Prostate gland (tissue), 2 donors: ENCODE data around the gene TSEN34. TPM values are rescaled to one million over a fixed set of nuclear protein-coding genes. Genes with fewer than 3 reads are reported as not detected.

Experiments used
- DNase-seq: peaks from one replicate; pipeline ENCODE4 v3.0.0-alpha.2; 2019; ENCODE audit warnings: low spot score
- H3K27ac ChIP-seq, 2 donors: fragments of 200-600 bp; sonication (generic); 2 replicates each; pipeline ENCODE4 v1.5.1; 2017 to 2019
- H3K27me3 ChIP-seq: fragments of 200-600 bp; sonication (generic); replicated peaks from 2 replicates; pipeline ENCODE4 v1.5.1; 2019; ENCODE audit not compliant: insufficient read depth
- H3K36me3 ChIP-seq, 2 donors: fragments of 200-600 bp; sonication (generic); 1 replicate in 1 of 2; 2 replicates in 1 of 2; pipeline versions ENCODE4 v1.5.1 to v1.8.1; 2017 to 2019
- H3K4me1 ChIP-seq: fragments of 200-600 bp; sonication (generic); replicated peaks from 2 replicates; pipeline ENCODE4 v1.5.1; 2019
- H3K4me3 ChIP-seq, 2 donors: fragments of 200-600 bp; sonication (generic); 2 replicates each; pipeline ENCODE4 v1.5.1; 2017 to 2019
- H3K9me3 ChIP-seq: fragments of 200-600 bp; sonication (generic); 2 replicates; pipeline ENCODE4 v1.5.1; 2017
- CTCF ChIP-seq, 4 experiments: fragments of 200-600 bp in 2 of 4; fragments of 450-650 bp in 2 of 4; sonication (generic) in 2 of 4; IDR thresholded peaks; 1 replicate in 3 of 4; 2 replicates in 1 of 4; pipeline ENCODE4 v1.5.1; 2016 to 2019; ENCODE audit warnings: antibody characterized with exemption in 4 of 4, mild to moderate bottlenecking in 2 of 4, moderate library complexity in 2 of 4
- POLR2A ChIP-seq: fragments of 450-650 bp; IDR thresholded peaks from one replicate; pipeline ENCODE4 v1.6.1; 2016; ENCODE audit warnings: antibody characterized with exemption, mild to moderate bottlenecking
- POLR2AphosphoS5 ChIP-seq: sonication (generic); formaldehyde crosslinking; IDR thresholded peaks from one replicate; pipeline ENCODE4 v1.6.1; 2017; ENCODE audit warnings: antibody characterized with exemption
- WGBS: methylation state at CpG from one replicate; pipeline ENCODE4 v1.1.5; 2018; 5-methylcytosine and 5-hydroxymethylcytosine counted together
- intact Hi-C: fragments of 100-400 bp; cut with DNase I; formaldehyde crosslinking; loops from one replicate; pipeline ENCODE4 v1.14.2; 2022
- total RNA-seq, 2 donors: library from RNA; depleted of rRNA; stranded (reverse); fragments of >200 nt; gene quantifications; one replicate each; pipeline ENCODE4 v1.1.0, GENCODE V29; 2016

Gene TSEN34
- total RNA-seq, 2 donors from 2014 or later, result 122 to 163 TPM

- no peak for DNase-seq
- no peak overlapping the region for H3K4me3 ChIP-seq
- WGBS, result 75% methylated on average over 7 of the region's 7 CpGs
- H3K27me3 ChIP-seq, result no peaks in the 10 kb centered on the region
- H3K36me3 ChIP-seq, result peaks cover 0 to 4% of the 10 kb centered on the region in 2 donors
- H3K27ac ChIP-seq, result no peak overlapping the region
- no peaks in the 10 kb centered on the region for H3K9me3 ChIP-seq
- H3K4me1 ChIP-seq, result peaks cover 4% of the 10 kb centered on the region
- intact Hi-C loops, result no loop called here
- TF ChIP-seq POLR2AphosphoS5 (no peak), CTCF (IDR thresholded peaks at IDR 0.05) (no peak), POLR2A (no peak)
Measured at GRCh38 chr19:54196536-54196935, 5.4 kb downstream of the TSEN34 start.

- Histone ChIP-seq H3K4me1 (peaks cover under 1% of the 10 kb centered on the region), H3K27ac (no peak overlapping the region), H3K36me3 (peaks cover 0 to 4% of the 10 kb centered on the region in 2 donors), H3K27me3 (no peaks in the 10 kb centered on the region), H3K9me3 (no peaks in the 10 kb centered on the region), H3K4me3 (no peak overlapping the region)
- WGBS, result 64% methylated on average over 3 of the region's 3 CpGs
- no peak for DNase-seq
- TF ChIP-seq POLR2A (no peak), POLR2AphosphoS5 (no peak), CTCF (IDR thresholded peaks at IDR 0.05) (no peak)
- intact Hi-C loops, result no loop called here
Measured at GRCh38 chr19:54197121-54197520, 6.0 kb downstream of the TSEN34 start.

- no peak overlapping the region for H3K4me3 ChIP-seq
- no peaks in the 10 kb centered on the region for H3K27me3 ChIP-seq
- H3K9me3 ChIP-seq, result no peaks in the 10 kb centered on the region
- intact Hi-C loops, result no loop called here
- peaks cover 0 to 12% of the 10 kb centered on the region in 2 donors for H3K36me3 ChIP-seq
- no peak overlapping the region for H3K27ac ChIP-seq
- H3K4me1 ChIP-seq, result peaks cover 11% of the 10 kb centered on the region
- no peak for DNase-seq
- 92% methylated on average over 16 of the region's 16 CpGs for WGBS
- no peak for TF ChIP-seq POLR2AphosphoS5
- TF ChIP-seq POLR2A, result no peak
- TF ChIP-seq CTCF (IDR thresholded peaks at IDR 0.05), result no peak
Measured at GRCh38 chr19:54199401-54199800, 8.3 kb downstream of the TSEN34 start.

- H3K36me3 ChIP-seq, result peaks cover 2 to 22% of the 10 kb centered on the region in 2 donors
- intact Hi-C loops, result no loop called here
- peak overlapping the region; percentile 48 to 60 for H3K4me3 ChIP-seq
- H3K4me1 ChIP-seq, result peaks cover 13% of the 10 kb centered on the region
- DNase-seq, result no peak
- WGBS, result 1% methylated on average over 28 of the region's 28 CpGs
- H3K27ac ChIP-seq, result peak overlapping the region; percentile 97 to 98
- H3K27me3 ChIP-seq, result no peaks in the 10 kb centered on the region
- no peak for TF ChIP-seq POLR2A
- no peak for TF ChIP-seq POLR2AphosphoS5
- no peak for TF ChIP-seq CTCF (IDR thresholded peaks at IDR 0.05)
- H3K9me3 ChIP-seq, result no peaks in the 10 kb centered on the region
Measured at GRCh38 chr19:54201172-54201701, 10.1 kb downstream of the TSEN34 start.

- peak overlapping the region; percentile 97 to 98 for H3K27ac ChIP-seq
- 81% methylated on average over 13 of the region's 13 CpGs for WGBS
- peak overlapping the region; percentile 48 to 60 for H3K4me3 ChIP-seq
- H3K4me1 ChIP-seq, result peaks cover 13% of the 10 kb centered on the region
- no peak for TF ChIP-seq CTCF (IDR thresholded peaks at IDR 0.05)
- TF ChIP-seq POLR2A, result no peak
- no peak for TF ChIP-seq POLR2AphosphoS5
- intact Hi-C loops, result no loop called here
- no peaks in the 10 kb centered on the region for H3K9me3 ChIP-seq
- no peaks in the 10 kb centered on the region for H3K27me3 ChIP-seq
- H3K36me3 ChIP-seq, result peaks cover 7 to 29% of the 10 kb centered on the region in 2 donors
- DNase-seq, result no peak
Measured at GRCh38 chr19:54201980-54202379, 10.9 kb downstream of the TSEN34 start.
